Measurements from ENCODE around the gene TMEM72. TPM values are rescaled to one million over a fixed set of nuclear protein-coding genes. Genes with fewer than 3 reads are reported as not detected.

TMEM72 gene
- total and polyA plus RNA-seq, 2 of the 13 experiments (the other 11 are each of a cell fraction or from before 2014, with no cell fraction given): 0.04 TPM; not detected in 1

GRCh38 chr10:44977287-44978212 lies 66.4 kb downstream of the TMEM72 start (continued):
- TF ChIP-seq ZNF749 (CRISPR knock-in tag; IDR thresholded peaks at IDR 0.05; ENCODE audit: borderline replicate concordance) (peak; percentile 36; the same call in 1 of the 2 replicates), ZNF12 (CRISPR knock-in tag; IDR thresholded peaks at IDR 0.05) (peak; percentile 6; the same call in 1 of the 2 replicates), MZF1 (CRISPR knock-in tag; IDR thresholded peaks at IDR 0.05; ENCODE audit: borderline replicate concordance) (0 out of 2 replicates have a peak, but pooled peaks have one; percentile 49), HIC2 (CRISPR knock-in tag; IDR thresholded peaks at IDR 0.05; ENCODE audit: low read depth) (peak; percentile 36; the same call in 1 of the 2 replicates), SMAD3 (CRISPR knock-in tag; IDR thresholded peaks at IDR 0.05) (no peak), SPEN (CRISPR knock-in tag; IDR thresholded peaks at IDR 0.05; ENCODE audit: low read depth) (0 out of 2 replicates have a peak, but pooled peaks have one; percentile 4), ZSCAN22 (CRISPR knock-in tag; IDR thresholded peaks at IDR 0.05) (no peak), SKIL (CRISPR knock-in tag; IDR thresholded peaks at IDR 0.05; ENCODE audit: borderline replicate concordance) (no peak), HHEX (CRISPR knock-in tag; IDR thresholded peaks at IDR 0.05) (no peak), ZNF382 (CRISPR knock-in tag; IDR thresholded peaks at IDR 0.05; ENCODE audit: borderline replicate concordance) (no peak), FLYWCH1 (CRISPR knock-in tag; IDR thresholded peaks at IDR 0.05) (0 out of 2 replicates have a peak, but pooled peaks have one; percentile 4), ZMAT3 (CRISPR knock-in tag; conservative IDR thresholded peaks at IDR 0.05) (peak; percentile 52), ZNF773 (CRISPR knock-in tag; IDR thresholded peaks at IDR 0.05; ENCODE audit: borderline replicate concordance) (0 out of 2 replicates have a peak, but pooled peaks have one; percentile 25), CREBL2 (CRISPR knock-in tag; IDR thresholded peaks at IDR 0.05; ENCODE audit: borderline replicate concordance) (no peak; the same call in 1 of the 2 replicates), RCOR2 (CRISPR knock-in tag; IDR thresholded peaks at IDR 0.05) (no peak), MXI1 (IDR thresholded peaks at IDR 0.05; ENCODE audit: borderline replicate concordance, low read depth, low read length) (no peak), PHF5A (CRISPR knock-in tag; IDR thresholded peaks at IDR 0.05; ENCODE audit: low read depth, unreplicated experiment) (peak; percentile 82), PAF1 (CRISPR knock-in tag; IDR thresholded peaks at IDR 0.05) (peak; percentile 99), KLF13 (CRISPR knock-in tag; IDR thresholded peaks at IDR 0.05) (no peak), REL (CRISPR knock-in tag; conservative IDR thresholded peaks at IDR 0.05) (0 out of 2 replicates have a peak, but pooled peaks have one; percentile 37), ZNF691 (CRISPR knock-in tag; IDR thresholded peaks at IDR 0.05; ENCODE audit: borderline replicate concordance, low read depth) (peak; percentile 43; the same call in 1 of the 2 replicates), ZNF780A (CRISPR knock-in tag; IDR thresholded peaks at IDR 0.05) (peak; percentile 55), ZNF530 (CRISPR knock-in tag; IDR thresholded peaks at IDR 0.05; ENCODE audit: low read depth) (no peak), ZNF724P (CRISPR knock-in tag; IDR thresholded peaks at IDR 0.05; ENCODE audit: borderline replicate concordance) (peak; percentile 89), ZFAT (CRISPR knock-in tag; conservative IDR thresholded peaks at IDR 0.05) (0 out of 2 replicates have a peak, but pooled peaks have one; percentile 27)
